G401 (cell line): Measurements from ENCODE around the gene FARP1. TPM values are rescaled to one million over a fixed set of nuclear protein-coding genes. Genes with fewer than 3 reads are reported as not detected.

Source experiments
- DNase-seq: peaks from one replicate; pipeline ENCODE4 v3.0.0-alpha.2; 2015; ENCODE audit warnings: low spot score
- in situ Hi-C: cut with HindIII; loops from 2 replicates; pipeline ENCODE4 v1.10.0; 2016; ENCODE audit warnings: low sequenced_read_pairs, mixed read lengths
- total RNA-seq: library from RNA; depleted of rRNA; stranded (reverse); fragments of >200 nt; shearing (Covaris generic); gene quantifications from 2 replicates; pipeline ENCODE4 v1.2.3, GENCODE V29; 2014

The FARP1 gene
- total RNA-seq, 1 experiment from 2014 or later, result 50.3 TPM

DNA sequence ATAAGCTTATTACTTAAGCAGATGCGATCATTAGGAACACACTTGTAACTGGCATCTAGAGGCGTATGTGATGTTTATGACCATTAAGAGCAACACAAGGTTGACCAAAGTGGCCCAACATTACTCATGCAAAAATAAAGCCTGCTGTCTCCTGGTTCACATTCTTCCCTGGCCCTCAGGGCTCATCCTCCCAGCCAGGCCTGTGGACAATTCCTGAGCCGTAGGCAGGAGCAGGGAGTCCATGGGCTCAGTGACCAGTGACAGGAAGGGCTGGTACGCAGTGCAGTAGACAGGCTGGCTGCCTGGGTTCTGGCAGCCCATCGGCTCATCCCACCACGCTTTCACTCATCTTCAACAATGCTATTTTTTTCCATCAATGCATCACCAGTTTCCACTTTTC lies 328.0 kb downstream of the FARP1 start:
- DNase-seq, result no peak
- in situ Hi-C loops, result no loop called here

DNA sequence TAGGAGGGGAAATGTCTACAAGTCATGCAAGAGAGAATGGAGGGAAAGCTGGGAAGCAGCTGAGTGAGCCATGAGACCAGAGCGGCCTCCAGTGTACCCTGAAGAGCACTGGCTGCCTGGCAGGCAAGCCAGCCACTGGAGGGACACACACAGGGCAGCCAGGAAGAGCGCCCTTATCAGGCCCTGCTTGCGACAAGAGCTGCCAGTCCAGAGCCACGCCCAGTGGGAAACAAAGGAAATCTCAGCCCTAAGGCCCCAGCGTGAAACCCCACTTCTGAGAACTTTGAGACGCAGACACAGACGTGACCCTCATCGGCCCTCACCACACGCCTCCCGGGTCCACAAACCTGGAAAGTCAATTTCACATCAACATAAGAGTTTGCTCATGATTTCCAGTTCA lies 329.0 kb downstream of the FARP1 start:
- in situ Hi-C loops, result no loop called here
- DNase-seq, result no peak

DNA sequence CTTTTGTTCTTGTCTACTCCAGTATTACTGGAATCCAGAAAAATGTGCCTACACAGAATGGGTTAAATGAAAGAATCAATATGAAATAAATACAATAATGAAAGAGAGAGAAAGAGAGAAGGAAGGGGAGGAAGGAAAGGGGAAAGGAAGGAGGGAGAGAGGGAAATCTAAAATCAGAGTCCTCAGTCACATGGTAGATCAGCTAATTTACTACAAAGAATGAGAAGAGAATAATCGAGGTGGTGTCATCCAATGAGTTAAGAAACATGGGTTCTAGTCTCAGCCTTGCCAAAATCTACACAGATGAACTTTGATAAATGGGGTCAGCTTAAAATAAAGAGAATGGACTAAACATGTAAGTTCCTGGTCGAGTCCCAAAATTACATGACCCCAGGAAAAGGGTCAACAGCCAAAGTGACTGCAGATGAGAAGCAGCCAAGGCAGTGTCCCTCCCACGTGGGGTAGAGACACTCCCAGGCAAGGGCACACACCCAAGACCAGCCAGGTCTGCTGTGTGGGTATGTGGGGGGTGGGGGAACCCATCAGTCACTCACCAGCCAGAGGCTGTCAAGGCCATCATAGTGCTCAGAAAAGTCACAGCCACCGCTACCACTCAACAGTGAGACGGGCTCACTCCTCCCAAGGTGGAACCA lies 330.4 kb downstream of the FARP1 start:
- DNase-seq, result no peak
- in situ Hi-C loops, result no loop called here

DNA sequence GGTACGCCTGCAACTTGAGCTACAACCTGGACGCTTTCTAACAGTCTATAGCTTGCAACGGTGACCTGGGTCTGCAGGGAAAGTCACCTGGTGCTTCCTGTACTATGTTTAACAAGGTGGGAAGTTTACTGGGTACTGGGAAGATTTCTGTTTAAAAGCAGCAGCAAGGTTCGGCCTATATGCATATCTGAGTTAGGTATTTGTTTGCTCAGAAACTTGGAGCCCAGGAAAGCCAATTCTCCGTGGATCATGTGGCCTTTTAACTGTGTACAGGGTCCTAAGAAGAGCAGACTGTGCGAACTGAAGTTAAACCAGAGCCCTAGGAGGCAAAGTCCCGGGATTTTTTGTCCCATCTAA lies 330.9 kb downstream of the FARP1 start:
- in situ Hi-C loops, result no loop called here
- DNase-seq, result no peak

DNA sequence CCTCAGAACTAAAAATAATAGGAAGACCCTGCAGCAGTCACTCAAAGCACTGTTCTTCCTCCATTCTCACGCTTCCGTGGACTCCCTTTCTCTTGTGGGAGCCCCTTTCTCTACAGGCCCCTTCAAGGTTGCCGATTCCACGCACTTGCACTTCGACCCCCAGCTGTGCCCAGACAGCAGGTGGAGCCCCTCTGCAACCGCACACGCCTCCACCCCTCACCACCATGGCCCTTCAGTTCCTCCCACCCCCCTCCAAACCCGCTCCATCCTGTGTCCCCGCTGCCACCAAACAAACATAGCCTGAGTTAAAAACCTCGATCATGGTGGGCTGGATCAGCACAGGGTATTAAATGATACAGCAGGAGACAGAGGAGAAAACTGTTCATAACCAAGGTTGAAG lies 331.4 kb downstream of the FARP1 start:
- no peak for DNase-seq
- in situ Hi-C loops, result no loop called here

DNA sequence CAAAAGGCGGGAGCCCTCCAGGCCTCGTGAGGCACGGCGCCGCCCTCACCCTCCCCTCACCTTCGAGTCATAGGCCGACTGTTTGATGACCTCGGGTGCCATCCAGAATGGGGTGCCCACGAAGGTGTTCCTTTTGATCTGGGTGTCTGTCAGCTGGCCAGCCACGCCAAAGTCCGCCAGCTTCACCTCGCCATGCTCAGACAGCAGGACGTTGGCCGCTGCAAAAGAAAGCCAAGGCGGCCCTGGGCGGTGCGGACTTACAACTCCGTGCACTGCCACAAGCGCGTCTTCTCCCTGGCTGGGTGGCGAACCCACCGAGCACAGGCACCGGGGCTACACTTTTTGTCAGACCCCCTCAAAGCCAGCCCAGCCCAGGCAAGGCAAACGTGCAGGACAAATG lies 331.9 kb downstream of the FARP1 start:
- in situ Hi-C loops, result no loop called here
- no peak for DNase-seq

DNA sequence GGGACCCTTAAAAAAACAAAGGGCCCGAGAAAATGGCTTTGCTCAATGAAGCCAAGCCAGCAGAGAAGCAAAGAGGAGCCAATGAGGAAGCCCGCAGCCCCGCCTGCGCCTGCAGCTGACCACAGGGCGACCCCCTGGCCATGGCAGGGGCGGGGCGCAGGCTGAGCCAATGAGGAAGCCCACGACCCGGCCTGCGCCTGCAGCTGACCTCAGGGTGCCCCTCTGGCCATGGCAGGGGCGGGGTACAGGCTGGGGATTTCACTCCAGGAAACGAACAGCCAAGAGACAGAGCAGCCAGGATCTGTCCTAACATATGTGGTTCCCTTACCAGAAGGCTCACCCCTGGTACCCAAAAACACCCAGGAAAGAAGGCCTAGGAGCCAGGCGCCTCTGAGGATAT lies 332.6 kb downstream of the FARP1 start:
- in situ Hi-C loops, result no loop called here
- peak; percentile 32 for DNase-seq

DNA sequence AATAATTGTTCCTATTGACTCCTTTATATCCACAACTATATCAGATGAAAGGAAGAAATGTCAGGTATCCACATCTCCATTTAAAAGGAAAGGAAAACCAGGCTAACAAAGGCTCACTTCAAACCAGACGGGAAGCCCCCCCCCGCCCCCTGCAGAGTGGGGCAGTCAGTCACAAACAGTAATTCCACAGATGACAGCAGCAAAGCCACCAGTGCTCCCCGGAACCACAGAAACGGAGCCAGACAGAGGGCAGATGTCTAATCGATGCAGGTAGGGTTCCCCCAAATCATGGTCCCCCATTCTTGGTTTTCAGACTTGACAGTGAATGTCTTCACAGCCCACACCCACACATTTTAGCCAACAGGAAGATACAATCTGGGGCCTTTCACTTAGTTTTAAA lies 333.2 kb downstream of the FARP1 start:
- no peak for DNase-seq
- in situ Hi-C loops, result no loop called here

DNA sequence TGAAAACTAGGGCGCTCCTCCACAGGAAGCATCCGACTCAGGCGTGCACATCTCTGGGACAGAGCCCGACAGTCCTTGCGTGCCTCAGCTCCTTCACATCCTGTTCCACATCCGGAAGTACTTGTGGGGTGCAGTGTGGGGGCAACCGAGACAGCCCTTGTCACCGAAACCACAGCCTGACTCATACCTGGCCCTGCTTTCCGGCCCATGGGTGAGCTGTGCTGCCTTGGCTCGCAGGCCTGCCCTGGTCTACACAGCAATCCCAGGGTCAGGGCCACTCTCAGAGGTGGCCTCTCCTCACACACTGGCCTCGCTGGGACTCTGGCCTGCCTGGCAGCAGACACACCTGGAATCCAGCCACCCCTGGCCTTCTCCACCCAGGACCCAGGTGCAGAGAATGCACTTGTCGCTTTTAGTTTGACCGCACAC lies 333.7 kb downstream of the FARP1 start:
- peak; percentile 35 for DNase-seq

DNA sequence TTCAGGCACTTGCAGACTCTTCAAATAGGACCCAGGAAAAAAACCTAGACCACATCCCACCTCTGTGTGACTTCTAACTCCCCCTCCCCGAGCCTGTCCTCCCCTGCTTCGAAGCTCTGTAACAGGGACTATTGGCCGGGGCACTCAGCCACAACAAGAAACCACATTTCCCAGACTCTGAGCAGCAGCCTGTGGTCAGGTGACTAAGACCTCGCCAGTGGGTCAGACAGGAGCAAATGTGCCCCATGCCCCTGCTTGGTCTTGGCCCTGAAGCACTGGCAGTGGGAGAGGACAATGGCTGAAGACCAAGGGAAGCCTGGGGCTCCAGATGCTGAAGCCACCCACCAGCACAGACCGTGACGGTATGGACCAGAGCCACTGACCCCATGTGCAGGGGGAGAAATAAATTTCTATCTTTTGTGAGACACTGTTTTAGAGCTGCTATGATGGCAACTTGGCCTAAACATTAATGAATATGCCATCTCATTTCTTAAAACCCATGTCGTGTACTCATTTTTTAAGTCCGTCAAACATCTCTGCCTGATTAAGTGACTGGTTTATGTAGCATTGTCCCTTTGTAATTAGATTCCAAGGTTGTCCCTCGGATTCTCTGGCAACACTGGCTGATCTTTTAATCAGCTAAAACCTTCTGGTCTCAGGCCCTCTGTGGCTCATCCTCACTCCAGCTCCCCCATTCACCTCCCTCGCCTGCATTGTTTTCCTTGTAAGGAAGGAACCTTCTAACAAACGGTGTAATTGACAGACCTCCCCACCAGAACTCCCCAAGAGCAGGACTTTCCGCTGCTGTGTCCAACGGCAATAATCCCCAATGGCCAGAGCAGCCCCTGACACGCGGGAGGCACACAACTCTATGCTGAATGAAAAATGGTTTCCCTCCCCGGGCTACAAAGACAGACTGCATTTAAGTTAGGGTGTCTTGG lies 335.6 kb downstream of the FARP1 start:
- DNase-seq, result no peak
- in situ Hi-C loops, result no loop called here

More for the DNA sequence above, 333.7 kb downstream of the FARP1 start:
- in situ Hi-C loops, result no loop called here

DNA sequence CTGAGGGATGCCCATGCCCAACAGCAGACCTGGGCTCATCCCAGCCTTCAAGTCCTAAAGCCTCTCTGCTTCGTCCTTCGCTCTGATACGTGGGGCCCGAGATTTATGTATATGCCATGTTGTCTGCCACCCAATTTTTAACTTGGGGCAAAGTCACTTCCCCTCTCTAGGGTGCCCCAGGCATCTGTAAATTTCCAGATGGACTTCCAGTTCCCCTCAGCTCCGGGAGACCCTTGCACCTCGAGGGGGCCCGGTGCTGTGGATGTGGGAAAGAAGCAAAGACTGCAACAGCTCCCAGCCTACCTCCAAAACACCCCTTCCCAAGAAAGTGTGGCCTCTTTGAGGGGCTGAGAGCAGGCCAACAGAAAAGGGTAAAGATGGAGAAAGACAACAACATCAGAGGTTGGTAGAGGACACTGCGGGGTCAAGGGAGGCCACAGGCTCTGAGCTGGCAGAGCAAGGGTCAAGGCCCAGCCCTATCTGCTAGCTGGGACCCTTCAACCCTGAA lies 336.7 kb downstream of the FARP1 start:
- in situ Hi-C loops, result loop anchor here (5.0 kb wide), 1 partner anchor 193 kb away; no protein-coding TSS in a partner anchor
- DNase-seq, result no peak

DNA sequence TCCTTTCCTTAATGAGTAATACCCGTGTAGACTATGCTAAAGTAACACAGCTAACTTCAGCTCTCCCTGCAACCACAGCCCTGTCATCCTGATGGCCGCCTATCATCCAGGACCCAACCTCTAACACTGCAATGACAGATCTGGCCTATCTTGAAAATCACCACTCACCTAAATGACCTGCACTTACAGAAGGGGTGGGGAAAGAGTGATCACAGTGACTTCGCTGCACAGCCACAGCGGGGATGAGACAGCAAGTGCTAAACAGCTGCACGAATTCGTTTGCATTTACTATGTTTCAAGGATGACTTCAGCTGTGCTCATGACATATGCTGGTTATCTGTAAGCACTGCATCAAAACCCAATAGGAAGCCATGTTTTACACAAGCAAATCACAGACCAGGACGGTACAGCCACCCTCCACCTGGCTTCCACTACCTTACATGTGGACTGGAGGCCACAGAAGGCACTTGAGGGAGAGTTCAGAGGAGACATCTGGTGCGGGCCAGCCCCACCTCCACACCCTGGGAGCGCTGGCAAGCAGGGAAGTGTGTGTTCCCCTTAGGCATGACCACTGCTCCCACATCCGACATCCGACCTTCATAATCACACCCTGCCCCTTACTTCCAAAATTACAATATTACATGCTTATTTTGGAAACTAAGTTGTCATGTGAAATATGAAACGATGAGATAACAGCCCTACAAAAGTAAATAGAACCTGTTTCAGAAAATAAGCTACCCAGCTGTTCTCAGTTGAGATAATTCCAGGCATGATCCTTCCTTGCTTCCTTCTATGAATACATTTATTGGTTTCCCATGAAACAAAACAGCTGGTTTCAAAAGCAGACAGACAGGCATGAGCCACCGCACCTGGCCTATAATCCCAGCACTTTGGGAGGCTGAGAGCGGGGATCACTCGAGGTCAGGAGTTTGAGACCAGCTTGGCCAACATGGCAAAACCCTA lies 338.3 kb downstream of the FARP1 start:
- in situ Hi-C loops, result loop anchor here (5.0 kb wide), 1 partner anchor 191 kb away; no protein-coding TSS in a partner anchor
- no peak for DNase-seq

DNA sequence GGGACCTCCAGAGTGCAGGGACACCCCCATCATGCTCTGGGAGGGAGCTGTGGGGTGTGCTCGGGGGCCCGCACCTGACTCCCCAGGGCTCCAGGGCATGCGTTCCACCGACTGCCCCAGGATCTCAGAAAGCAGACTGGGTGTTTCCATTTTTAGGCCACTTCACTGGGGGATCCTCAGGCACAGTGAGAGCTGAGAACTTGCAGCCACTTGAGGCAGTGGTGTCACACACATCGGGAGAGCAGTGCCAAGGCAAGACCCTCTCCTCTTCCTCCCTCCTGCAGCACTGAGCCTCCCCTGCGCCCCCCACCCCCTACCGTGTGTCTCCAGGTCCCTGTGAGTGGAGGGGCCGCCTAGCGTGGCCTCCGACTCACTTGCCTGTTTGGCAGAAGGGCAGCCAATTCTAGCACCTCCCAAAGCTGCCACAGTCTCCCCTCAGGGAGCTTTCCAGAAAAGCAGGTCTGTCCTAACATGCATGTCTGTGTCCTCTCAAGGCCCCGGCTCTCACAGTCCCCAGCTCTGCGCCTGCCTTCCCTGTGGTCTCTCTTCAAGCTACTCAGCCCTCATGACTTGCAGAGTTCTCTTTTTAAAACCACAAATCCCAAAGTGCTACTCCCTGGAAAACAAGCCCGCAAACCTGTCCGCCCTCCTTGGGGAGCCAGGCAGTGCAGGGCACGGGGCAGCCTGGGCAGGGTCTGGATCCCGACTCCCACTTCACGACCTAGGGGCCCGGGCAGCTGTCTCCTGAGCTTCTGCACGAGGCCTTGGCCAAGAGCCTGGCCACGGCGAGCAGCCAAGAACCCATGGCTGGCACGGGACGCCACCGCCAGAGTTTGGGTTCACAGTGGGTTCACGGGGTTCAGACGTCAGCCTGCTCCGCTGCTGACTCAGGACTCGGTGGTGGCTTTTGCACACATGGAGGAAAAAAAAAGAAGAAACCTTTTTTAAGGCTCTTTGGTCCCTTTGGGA lies 339.9 kb downstream of the FARP1 start:
- no peak for DNase-seq
- in situ Hi-C loops, result loop anchor here (5.0 kb wide), 1 partner anchor 190 kb away; no protein-coding TSS in a partner anchor

DNA sequence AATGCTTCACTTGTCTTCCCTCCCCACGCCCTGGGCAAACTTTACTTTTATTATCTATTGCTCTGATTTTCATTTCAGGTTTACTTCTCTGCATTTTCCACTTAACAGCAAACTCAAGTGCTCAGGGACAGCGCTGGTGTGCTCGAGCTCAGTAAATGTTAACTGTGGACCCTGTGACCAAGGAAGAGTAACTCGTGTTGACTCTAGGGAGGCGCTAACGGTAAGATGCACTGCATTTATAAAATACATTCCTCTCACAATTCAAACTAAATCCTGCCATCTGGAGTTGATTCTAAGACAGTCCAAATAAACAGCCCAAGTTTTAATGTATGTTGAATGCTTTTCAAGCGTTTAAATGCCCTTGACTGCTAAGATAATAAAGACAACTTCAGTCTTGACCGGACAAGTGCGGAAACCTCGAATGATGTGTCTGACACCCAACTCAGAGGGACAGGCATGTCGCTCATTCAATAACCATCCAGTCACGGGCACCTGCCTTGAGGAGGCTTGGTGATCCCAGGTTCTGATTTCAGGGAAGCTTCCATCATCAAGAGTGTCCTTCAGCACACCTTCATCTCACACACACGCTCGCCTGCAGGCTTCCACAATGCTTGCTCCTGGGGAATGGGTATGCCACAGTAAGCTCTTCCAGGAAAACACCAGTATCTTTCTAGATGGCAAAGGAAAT lies 340.9 kb downstream of the FARP1 start:
- in situ Hi-C loops, result loop anchor here (5.0 kb wide), 1 partner anchor 189 kb away; no protein-coding TSS in a partner anchor
- no peak for DNase-seq

DNA sequence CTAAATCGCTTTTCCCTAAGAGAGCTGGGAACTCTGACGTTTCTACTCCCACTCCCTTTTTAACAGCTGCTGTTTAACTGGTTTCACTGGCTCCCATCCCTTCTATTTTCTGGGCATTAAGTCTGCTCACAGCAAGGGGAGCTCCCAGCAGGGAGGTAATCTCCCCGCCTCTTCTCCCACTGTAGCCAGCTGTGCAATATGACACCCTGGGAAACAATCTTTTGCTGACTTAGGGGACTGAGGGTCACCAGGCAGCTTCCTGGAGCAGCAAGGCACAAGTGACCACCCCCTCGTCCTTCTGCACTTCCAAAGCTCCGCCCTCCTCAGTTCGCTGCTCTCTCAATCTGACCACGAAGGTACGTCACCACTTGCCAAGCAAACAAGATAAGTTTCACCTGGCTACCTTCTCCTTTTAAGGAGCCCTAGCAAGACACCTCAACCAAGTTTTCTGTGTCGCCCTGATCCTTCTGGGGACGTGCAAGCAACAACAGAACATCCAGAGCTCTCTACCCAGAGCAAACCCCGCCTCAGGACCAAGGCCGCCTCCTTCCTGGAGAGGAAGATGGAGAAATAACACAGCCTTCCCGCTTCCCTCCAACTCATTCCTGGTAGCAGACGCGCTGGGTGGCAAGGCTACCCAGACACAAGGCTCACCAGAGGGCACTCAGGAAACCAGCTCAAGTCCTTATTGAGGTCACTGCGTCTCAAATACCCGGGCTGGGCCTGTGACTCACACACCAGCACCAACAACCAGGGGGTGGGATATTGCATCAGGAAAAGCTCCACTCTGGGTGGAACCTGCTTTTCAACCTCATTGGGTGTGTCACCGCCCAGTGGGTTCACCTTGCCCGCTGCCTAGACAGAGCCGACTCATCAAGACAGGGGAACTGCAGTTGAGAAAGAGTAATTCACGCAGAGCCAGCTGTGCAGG lies 341.7 kb downstream of the FARP1 start:
- in situ Hi-C loops, result loop anchor here (5.0 kb wide), 1 partner anchor 188 kb away; no protein-coding TSS in a partner anchor
- DNase-seq, result no peak

DNA sequence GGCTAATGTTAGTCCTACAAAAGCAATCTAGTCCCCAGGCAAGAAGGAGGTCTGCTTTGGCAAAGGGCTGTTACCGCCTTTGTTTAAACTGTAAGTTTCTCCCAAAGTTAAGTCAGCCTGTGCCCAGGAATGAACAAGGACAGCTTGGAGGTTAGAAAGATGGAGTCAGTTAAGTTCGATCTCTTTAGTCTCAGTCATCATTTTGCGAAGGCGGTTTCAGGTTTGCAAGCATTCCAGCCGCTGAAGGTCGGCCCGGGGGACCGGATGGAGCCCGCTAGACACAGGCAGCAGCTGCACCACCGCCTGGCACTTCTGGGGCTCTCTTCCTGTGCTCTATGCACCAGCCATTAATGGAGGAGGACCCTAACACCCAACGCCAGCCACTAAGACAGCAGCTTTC lies 342.7 kb downstream of the FARP1 start:
- in situ Hi-C loops, result no loop called here

More for the DNA sequence above, 342.7 kb downstream of the FARP1 start:
- no peak for DNase-seq
